Stomach (tissue), 4 donors: ENCODE results near the gene PSME1.

Experiments used
- EP300 ChIP-seq: sonication (generic); formaldehyde crosslinking; IDR thresholded peaks from one replicate; pipeline ENCODE4 v1.6.1; 2017; ENCODE audit warnings: antibody characterized with exemption
- POLR2A ChIP-seq, 4 donors: fragments of 450-650 bp; IDR thresholded peaks; one replicate each; pipeline ENCODE4 v1.6.1; 2016; ENCODE audit warnings: antibody characterized with exemption in 4 of 4, control low read depth in 2 of 4, mild to moderate bottlenecking in 1 of 4, moderate library complexity in 1 of 4
- POLR2AphosphoS5 ChIP-seq, 3 donors: sonication (generic); formaldehyde crosslinking; IDR thresholded peaks; one replicate each; pipeline ENCODE4 v1.6.1; 2016; ENCODE audit warnings: antibody characterized with exemption in 3 of 3
- TF ChIP-seq, protein P1 (sequence below), 7 experiments: fragments of 450-650 bp in 4 of 7; fragments of 200-600 bp in 3 of 7; sonication (generic) in 3 of 7; IDR thresholded peaks; one replicate each; pipeline ENCODE4 v1.5.1; 2016 to 2019; ENCODE audit warnings: antibody characterized with exemption in 7 of 7, control low read depth in 2 of 7, mild to moderate bottlenecking in 1 of 7

GRCh38 chr14:24149302-24149969 lies 13.4 kb downstream of the PSME1 start:
- TF ChIP-seq, protein P1, sequence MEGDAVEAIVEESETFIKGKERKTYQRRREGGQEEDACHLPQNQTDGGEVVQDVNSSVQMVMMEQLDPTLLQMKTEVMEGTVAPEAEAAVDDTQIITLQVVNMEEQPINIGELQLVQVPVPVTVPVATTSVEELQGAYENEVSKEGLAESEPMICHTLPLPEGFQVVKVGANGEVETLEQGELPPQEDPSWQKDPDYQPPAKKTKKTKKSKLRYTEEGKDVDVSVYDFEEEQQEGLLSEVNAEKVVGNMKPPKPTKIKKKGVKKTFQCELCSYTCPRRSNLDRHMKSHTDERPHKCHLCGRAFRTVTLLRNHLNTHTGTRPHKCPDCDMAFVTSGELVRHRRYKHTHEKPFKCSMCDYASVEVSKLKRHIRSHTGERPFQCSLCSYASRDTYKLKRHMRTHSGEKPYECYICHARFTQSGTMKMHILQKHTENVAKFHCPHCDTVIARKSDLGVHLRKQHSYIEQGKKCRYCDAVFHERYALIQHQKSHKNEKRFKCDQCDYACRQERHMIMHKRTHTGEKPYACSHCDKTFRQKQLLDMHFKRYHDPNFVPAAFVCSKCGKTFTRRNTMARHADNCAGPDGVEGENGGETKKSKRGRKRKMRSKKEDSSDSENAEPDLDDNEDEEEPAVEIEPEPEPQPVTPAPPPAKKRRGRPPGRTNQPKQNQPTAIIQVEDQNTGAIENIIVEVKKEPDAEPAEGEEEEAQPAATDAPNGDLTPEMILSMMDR (IDR thresholded peaks at IDR 0.05): no peak
- TF ChIP-seq POLR2AphosphoS5 (IDR thresholded peaks at IDR 0.05) (no peak), POLR2A (IDR thresholded peaks at IDR 0.05) (no peak), EP300 (no peak)
